Measurements from ENCODE around the gene PIK3C3. TPM values are rescaled to one million over a fixed set of nuclear protein-coding genes. Genes with fewer than 3 reads are reported as not detected.

PIK3C3 gene
- total RNA-seq, 1 donor from 2014 or later: 61.5 TPM

GRCh38 chr18:41922176-41922575 lies 32.9 kb upstream of the PIK3C3 start:
- Mint-ChIP-seq H3K27me3 (no peaks in the 10 kb centered on the region), H3K36me3 (ENCODE audit: insufficient read depth) (no peaks in the 10 kb centered on the region), H3K4me3 (ENCODE audit: low read depth) (no peak overlapping the region), H3K4me1 (ENCODE audit: low read depth) (no peaks in the 10 kb centered on the region), H3K9me3 (ENCODE audit: low read depth) (no peaks in the 10 kb centered on the region), H3K27ac (no peak overlapping the region)
- DNase-seq (ENCODE audit: low spot score, unreplicated experiment): no peak
- TF ChIP-seq, protein P1, sequence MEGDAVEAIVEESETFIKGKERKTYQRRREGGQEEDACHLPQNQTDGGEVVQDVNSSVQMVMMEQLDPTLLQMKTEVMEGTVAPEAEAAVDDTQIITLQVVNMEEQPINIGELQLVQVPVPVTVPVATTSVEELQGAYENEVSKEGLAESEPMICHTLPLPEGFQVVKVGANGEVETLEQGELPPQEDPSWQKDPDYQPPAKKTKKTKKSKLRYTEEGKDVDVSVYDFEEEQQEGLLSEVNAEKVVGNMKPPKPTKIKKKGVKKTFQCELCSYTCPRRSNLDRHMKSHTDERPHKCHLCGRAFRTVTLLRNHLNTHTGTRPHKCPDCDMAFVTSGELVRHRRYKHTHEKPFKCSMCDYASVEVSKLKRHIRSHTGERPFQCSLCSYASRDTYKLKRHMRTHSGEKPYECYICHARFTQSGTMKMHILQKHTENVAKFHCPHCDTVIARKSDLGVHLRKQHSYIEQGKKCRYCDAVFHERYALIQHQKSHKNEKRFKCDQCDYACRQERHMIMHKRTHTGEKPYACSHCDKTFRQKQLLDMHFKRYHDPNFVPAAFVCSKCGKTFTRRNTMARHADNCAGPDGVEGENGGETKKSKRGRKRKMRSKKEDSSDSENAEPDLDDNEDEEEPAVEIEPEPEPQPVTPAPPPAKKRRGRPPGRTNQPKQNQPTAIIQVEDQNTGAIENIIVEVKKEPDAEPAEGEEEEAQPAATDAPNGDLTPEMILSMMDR (IDR thresholded peaks at IDR 0.05; ENCODE audit: unreplicated experiment): no peak

- Mint-ChIP-seq H3K27ac (no peak overlapping the region), H3K27me3 (no peaks in the 10 kb centered on the region), H3K4me1 (ENCODE audit: low read depth) (no peaks in the 10 kb centered on the region), H3K4me3 (ENCODE audit: low read depth) (no peak overlapping the region), H3K9me3 (ENCODE audit: low read depth) (no peaks in the 10 kb centered on the region), H3K36me3 (ENCODE audit: insufficient read depth) (no peaks in the 10 kb centered on the region)
- no peak for DNase-seq (ENCODE audit: low spot score, unreplicated experiment)
- TF ChIP-seq, protein P1 (IDR thresholded peaks at IDR 0.05; ENCODE audit: unreplicated experiment): no peak
Observed at GRCh38 chr18:41922841-41923240, 32.2 kb upstream of the PIK3C3 start.

- no peak overlapping the region for H3K4me3 Mint-ChIP-seq (ENCODE audit: low read depth)
- no peaks in the 10 kb centered on the region for H3K9me3 Mint-ChIP-seq (ENCODE audit: low read depth)
- H3K27ac Mint-ChIP-seq: no peak overlapping the region
- DNase-seq (ENCODE audit: low spot score, unreplicated experiment): no peak
- TF ChIP-seq, protein P1 (IDR thresholded peaks at IDR 0.05; ENCODE audit: unreplicated experiment): no peak
- no peaks in the 10 kb centered on the region for H3K27me3 Mint-ChIP-seq
- no peaks in the 10 kb centered on the region for H3K4me1 Mint-ChIP-seq (ENCODE audit: low read depth)
- no peaks in the 10 kb centered on the region for H3K36me3 Mint-ChIP-seq (ENCODE audit: insufficient read depth)
Observed at GRCh38 chr18:41923446-41923845, 31.6 kb upstream of the PIK3C3 start.

DNA sequence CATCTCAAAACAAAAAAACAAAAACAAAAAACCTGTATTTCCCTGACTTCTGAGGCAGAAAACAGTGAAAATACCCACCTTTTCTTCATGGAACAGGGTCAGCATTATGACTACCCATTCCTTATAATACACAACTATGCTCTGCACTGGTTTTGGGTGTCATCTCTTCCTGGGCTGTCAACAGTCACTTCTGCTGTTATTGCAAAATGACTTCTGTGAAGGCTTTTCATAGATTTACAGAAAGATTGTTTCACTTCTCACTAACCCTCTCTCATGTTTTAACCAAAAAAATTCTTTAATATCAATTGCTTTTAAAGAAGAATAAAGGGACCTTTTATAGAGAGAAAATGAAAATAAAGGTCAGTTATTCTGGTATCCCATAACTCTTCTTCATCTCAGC lies 26.5 kb upstream of the PIK3C3 start:
- TF ChIP-seq, protein P1 (IDR thresholded peaks at IDR 0.05; ENCODE audit: unreplicated experiment): no peak
- Mint-ChIP-seq H3K9me3 (ENCODE audit: low read depth) (no peaks in the 10 kb centered on the region), H3K27ac (no peak overlapping the region), H3K4me3 (ENCODE audit: low read depth) (no peak overlapping the region), H3K27me3 (no peaks in the 10 kb centered on the region), H3K36me3 (ENCODE audit: insufficient read depth) (no peaks in the 10 kb centered on the region), H3K4me1 (ENCODE audit: low read depth) (peaks cover 2% of the 10 kb centered on the region)
- no peak for DNase-seq (ENCODE audit: low spot score, unreplicated experiment)

DNA sequence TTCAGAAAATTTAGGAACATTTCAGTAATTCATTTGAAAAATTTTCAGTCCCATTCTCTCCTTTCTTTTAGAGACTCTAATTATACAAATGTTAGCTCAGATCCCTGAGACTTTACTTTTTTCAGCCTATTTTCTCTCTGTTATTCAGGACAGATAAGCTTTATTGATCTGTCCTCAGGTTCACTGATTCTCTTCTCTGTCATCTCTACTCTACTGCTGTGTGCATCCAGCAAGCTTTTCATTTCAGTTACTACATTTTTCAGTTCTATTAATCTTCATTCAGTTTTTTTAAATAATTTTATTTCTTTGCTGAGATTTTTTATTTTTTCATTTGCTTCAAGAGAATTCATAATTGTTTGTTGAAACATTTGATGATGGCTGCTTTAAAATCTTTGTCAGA lies 22.1 kb upstream of the PIK3C3 start:
- no peaks in the 10 kb centered on the region for H3K9me3 Mint-ChIP-seq (ENCODE audit: low read depth)
- H3K4me1 Mint-ChIP-seq (ENCODE audit: low read depth): peaks cover 7% of the 10 kb centered on the region
- TF ChIP-seq, protein P1 (IDR thresholded peaks at IDR 0.05; ENCODE audit: unreplicated experiment): no peak
- H3K36me3 Mint-ChIP-seq (ENCODE audit: insufficient read depth): no peaks in the 10 kb centered on the region
- H3K27ac Mint-ChIP-seq: no peak overlapping the region
- H3K27me3 Mint-ChIP-seq: no peaks in the 10 kb centered on the region
- no peak for DNase-seq (ENCODE audit: low spot score, unreplicated experiment)
- no peak overlapping the region for H3K4me3 Mint-ChIP-seq (ENCODE audit: low read depth)
